ENCODE results near the gene MGLL.

Gene MGLL

GRCh38 chr3:127736801-127737539 lies 85.3 kb downstream of the MGLL start:
- DNase-seq: no peak

- DNase-seq: peak; percentile 86
Measured at GRCh38 chr3:127735767-127736693, 86.3 kb downstream of the MGLL start.

DNA sequence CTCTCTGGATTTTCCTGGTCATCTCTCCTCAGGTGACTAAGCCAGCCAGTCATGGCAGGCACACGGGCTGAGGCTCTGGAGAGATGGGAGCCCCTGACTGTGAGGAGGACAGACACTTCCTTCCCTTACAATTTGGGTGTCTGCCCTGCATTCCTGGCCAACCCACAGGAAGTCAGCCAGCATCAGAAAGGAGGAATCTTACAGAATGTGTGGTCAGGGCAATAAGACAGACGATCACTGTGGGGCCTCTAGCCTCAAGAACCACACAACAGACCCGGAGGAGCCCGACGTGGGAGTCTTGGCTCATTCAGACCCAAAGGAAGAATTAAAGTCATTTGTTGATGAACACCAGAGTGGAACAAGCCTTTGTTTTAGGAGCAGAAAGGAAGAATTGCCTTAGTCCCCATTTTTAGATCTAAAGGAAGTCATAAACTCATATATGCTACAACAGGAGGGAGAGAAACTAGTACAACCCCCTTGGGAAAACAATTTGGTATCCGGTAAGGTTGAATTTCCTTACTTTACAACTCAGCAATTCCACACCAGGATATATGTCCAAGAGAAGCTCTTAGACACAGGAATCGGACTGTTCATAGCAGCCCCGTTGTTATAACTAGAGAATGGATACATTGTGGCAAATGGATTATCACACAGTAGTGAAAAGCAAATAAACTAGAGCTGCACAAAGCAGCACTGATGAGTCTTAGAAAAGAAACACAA lies 87.4 kb downstream of the MGLL start:
- DNase-seq: peak; percentile 94

DNA sequence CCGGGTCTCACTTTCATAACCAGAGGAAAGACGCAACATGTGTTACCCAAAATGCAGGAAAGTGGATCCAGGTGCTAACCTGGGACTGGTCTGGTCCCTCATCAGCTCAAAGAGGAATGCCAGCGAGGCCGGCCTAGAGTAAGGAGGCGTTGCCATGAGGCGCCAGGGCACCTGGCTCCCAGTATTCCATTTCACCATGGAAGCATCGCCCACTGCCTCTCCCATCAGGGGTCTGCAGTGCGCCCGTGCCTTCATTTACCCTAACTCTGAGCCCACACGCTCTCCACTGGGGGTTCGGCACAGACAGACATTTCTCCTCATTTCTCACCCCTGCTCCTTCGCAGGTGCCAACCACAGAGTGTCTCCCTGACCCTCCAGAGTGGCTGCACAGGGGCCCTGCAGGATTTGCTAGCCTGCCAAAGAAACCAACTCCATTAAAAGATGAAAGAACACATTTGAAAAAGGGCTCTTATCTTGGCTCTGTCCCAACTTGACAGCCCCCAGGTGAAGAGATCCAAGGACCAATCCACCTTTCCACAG lies 88.1 kb downstream of the MGLL start:
- no peak for DNase-seq

- no peak for DNase-seq
Measured at GRCh38 chr3:127733781-127734180, 88.5 kb downstream of the MGLL start.

DNA sequence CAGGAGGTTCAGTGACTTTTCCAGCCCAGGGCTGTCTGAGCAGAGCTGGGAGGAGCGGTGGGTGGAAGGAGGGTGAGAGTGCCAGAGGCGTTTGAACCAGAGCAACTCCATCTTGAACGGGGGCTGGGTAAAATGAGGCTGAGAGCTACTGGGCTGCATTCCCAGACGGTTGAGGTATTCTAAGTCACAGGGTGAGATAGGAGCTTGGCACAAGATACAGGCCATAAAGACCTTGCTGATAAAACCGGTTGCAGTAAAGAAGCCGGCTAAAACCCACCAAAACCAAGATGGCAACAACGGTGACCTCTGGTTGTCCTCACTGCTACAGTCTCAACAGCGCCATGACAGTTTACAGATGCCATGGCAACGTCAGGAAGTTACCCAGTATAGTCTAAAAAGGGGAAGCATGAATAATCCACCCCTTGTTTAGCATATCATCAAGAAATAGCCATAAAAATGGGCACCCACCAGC lies 89.4 kb downstream of the MGLL start:
- DNase-seq: no peak

- no peak for DNase-seq
Measured at GRCh38 chr3:127732303-127732702, 90.0 kb downstream of the MGLL start.

DNA sequence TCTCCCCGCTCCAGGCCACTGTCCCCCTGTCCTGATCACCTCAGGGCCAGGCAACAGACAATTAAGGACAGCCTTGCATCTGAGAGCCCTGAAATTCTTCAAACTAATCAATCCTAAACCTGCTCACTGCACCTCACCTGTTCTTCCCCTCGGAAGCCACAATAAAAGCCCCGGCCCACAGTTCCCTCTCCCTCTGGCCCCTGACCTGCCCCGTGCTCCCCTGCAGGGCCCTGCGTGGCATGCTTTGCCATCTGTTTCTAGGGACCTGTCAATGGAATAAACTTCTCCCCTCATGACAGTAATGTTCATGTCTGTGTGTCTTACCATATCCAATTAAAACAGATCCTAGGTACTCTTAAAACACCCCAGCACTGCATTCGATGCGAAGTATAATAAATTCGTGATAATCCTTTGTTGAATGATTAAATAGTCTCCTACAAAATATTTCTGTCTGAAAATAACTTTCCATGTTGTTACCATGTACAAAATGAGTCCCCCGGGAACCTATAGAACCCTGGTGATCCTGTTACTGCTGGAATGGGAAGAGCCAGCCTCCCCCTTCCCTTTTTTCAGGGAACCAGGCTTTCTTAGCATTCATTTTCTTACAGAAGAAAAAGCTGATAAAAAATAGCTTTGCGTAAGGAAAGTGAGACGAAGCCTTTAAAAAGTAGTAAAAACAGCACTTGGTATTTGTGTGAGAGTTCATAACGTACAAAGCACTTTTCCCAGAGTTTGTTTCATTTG lies 90.6 kb downstream of the MGLL start:
- DNase-seq: no peak

GRCh38 chr3:127730666-127731295 lies 91.5 kb downstream of the MGLL start:
- no peak for DNase-seq

DNA sequence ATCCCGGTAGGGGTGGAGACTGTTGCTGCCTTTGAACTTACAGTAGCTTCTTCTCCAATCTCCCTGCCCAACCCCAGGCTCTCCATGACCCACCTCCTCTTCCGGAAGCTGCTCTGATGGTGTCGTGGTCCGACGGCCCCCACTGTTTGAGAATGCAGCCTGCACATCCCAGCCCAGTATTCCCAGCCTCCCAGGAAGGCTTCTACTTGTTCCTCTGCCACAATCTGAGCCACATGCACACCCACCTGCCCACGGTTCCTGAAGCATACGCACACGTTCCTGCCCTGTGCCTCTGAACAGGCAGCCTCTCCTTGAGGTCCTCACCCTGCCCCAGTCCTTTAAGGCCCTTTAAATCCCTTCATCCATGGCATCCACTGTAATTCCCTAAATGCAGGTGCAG lies 92.1 kb downstream of the MGLL start:
- no peak for DNase-seq

- no peak for DNase-seq
Measured at GRCh38 chr3:127729556-127730056, 92.7 kb downstream of the MGLL start.

DNA sequence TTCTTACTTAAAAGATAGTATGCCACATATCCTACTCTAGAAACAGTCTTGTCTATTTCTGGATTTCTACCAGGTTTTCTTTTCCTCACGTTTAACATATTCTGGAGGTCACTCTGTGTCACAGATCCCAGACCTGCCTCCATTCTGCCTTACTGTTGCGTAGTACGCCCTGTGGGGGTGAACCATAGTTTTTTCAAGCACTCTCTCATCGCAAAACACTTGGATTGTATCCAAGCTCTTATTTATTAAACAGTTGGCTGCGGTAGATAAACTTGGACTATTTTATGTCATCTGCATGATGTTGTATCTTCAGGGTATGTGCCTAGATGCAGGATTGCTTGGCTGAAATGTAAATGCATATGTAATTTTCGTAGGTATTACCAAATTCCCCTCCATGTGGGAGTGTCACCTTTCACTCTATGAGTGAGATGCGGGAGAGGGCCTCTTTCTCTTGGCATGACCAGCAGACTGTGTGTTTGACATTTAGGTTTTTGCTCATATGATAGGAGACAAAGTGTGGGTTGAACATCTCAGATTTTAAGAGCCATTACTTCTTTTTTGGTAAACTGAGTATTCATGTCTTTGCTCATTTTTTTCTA lies 93.8 kb downstream of the MGLL start:
- no peak for DNase-seq

- no peak for DNase-seq
Measured at GRCh38 chr3:127726894-127727293, 95.4 kb downstream of the MGLL start.

DNA sequence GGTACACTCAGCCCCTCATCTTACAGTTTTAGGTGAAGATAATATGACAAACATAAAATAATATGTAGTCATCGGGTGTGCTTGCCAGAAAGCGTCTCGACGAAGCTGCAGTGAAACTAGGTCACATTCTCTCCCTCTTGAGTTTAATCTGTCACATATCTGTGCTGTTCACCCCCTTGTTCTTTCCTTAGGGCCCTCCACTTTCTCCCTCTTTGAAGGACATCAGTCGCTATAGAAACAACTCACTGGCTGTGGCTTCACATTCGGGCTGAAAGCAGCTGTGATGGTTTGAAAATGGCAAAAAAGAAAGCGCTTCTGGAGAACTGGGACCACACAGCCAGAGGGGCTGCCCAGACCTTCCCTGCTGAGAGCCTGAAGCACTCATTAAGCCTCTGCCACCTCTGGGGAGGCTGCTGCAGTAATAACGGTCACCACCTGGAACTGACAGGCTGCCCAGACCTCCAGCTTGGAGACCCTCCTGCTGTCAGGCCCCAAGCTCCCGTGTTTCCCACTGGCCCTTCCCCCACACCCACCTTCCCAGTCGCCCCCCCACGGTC lies 99.2 kb downstream of the MGLL start:
- no peak for DNase-seq

DNA sequence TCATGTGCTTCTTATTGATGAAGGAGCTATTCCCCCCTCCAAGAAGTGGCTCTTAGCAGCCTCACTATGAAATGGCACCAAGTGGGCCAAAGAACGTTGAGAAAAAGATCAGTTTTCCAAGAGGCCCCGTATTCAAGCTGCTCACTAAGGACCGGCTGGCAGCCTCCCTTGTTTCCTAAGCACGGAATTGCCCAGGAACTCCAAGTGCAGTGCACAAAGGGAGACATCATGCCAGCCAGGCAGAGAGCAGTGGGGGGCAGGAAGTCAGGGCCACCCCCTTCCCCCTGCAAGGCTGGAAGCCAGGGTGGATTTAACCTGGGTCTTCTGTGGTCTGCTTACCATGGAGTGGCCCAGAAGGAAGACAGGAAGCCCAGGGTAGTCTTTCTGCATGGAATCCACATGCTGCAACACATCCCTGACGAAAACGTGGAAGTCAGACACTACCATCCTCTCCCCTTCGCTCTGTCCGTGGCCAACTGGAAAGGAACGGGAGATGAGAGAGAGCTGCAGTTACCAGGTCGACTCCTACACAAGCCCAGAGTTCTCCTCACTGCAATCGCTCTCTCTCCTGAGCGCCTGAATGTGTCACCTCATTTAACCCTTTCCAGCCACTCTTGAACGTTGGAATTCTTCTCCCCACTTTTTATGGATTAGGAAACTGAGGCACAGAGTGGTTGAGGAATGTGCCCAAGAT lies 100.1 kb downstream of the MGLL start:
- no peak for DNase-seq

GRCh38 chr3:127720985-127721935 lies 101.1 kb downstream of the MGLL start:
- no peak for DNase-seq

DNA sequence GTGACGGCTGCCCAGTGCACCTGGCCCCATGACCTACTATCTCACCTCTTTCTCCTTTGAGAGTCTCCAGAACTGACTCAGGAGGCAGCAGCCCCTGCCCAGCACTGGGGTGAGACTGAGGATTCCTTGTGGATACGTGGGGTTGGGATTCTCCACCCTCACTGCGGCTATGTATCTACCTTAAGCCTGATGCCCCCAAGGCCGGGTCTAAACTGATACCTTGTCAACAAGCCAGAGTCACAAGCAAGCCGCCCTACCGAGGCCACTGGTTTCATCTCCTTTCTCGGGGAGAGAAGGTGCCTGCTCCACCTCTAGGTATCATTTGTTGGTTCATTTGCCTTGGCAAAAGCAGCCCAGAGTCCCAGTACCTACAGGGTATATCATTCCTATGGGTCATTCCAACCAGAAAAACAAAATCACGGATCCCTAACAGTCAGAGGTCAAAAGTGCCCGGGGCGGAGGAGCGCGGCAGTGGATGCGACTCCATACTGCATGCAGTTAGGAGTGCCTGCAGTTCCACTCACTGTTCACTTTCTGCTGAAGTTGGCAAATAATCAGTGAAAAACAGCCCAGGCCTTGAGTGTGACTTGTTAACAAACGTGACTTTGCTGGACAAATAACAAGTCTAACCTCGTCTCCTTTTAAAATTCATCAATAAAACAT lies 102.0 kb downstream of the MGLL start:
- DNase-seq: no peak

DNA sequence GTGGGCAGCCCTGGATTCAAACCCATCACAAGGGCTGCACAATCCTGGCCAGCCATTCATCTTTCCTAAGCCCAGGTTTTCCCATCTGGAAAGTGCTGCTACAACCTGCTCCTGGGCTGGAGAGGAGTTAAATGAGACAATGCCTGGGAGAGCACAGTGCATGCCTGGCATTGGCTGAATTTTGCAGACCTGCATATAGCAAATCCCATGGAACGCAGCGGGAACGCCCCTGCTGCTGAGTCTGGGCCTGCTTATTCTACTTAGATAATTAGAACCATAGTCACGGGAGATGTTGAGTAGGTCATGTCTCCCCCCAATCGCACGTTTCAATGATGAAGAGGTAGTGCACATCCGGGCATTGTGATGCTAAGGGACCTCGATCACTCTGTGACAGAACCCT lies 102.9 kb downstream of the MGLL start:
- DNase-seq: no peak
